GM23338 (cell line): ENCODE data around the gene EGR2. TPM values are rescaled to one million over a fixed set of nuclear protein-coding genes. Genes with fewer than 3 reads are reported as not detected.

Source experiments
- ATAC-seq: fragments of 200-7000 bp; cut with Tn5 transposase; 3 replicates; pipeline ENCODE4 v1.9.1; 2020
- DNase-seq: peaks from one replicate; pipeline ENCODE4 v3.0.0-alpha.2; 2015; ENCODE audit warnings: low spot score
- H2AFZ ChIP-seq: fragments of 200-600 bp; sonication (generic); 2 replicates; pipeline ENCODE4 v1.8.0; 2016; ENCODE audit warnings: antibody characterized with exemption, mild to moderate bottlenecking, moderate library complexity
- H3F3A ChIP-seq: fragments of 200-600 bp; sonication (generic); replicated peaks from 2 replicates; pipeline ENCODE4 v1.8.0; 2017; ENCODE audit warnings: antibody characterized with exemption, mixed run types, low read depth
- H3K27ac ChIP-seq: fragments of 200-600 bp; sonication (generic); 2 replicates; pipeline ENCODE4 v1.6.1; 2016; ENCODE audit warnings: low read depth
- H3K27me3 ChIP-seq: fragments of 200-600 bp; sonication (generic); 2 replicates; pipeline ENCODE4 v1.8.0; 2016; ENCODE audit warnings: mild to moderate bottlenecking, mixed run types, moderate library complexity; ENCODE audit not compliant: insufficient read depth
- H3K36me3 ChIP-seq: fragments of 200-600 bp; sonication (generic); 2 replicates; pipeline ENCODE4 v1.8.0; 2016; ENCODE audit warnings: mild to moderate bottlenecking; ENCODE audit not compliant: insufficient read depth
- H3K4me1 ChIP-seq: fragments of 200-600 bp; sonication (generic); 2 replicates; pipeline ENCODE4 v1.8.0; 2016; ENCODE audit warnings: mild to moderate bottlenecking, moderate library complexity; ENCODE audit not compliant: insufficient read depth
- H3K4me2 ChIP-seq: fragments of 200-600 bp; sonication (generic); 2 replicates; pipeline ENCODE4 v1.7.1; 2017; ENCODE audit warnings: mixed run types
- H3K4me3 ChIP-seq: fragments of 200-600 bp; sonication (generic); 2 replicates; pipeline ENCODE4 v1.6.1; 2016; ENCODE audit warnings: mixed run types
- H3K79me2 ChIP-seq: fragments of 200-600 bp; sonication (generic); replicated peaks from 2 replicates; pipeline ENCODE4 v1.8.0; 2017; ENCODE audit warnings: mild to moderate bottlenecking; ENCODE audit not compliant: insufficient read depth
- H3K9me2 ChIP-seq: fragments of 200-600 bp; sonication (generic); 2 replicates; pipeline ENCODE4 v1.8.0; 2017; ENCODE audit not compliant: insufficient read depth
- H4K20me1 ChIP-seq: fragments of 200-600 bp; sonication (generic); replicated peaks from 2 replicates; pipeline ENCODE4 v1.8.0; 2017; ENCODE audit warnings: mild to moderate bottlenecking; ENCODE audit not compliant: insufficient read depth
- H3K27ac Mint-ChIP-seq: 2 replicates; pipeline ENCODE4 v1.8.0; 2020; ENCODE audit warnings: inconsistent platforms, mild to moderate bottlenecking, moderate library complexity, mixed read lengths
- H3K27me3 Mint-ChIP-seq: 3 replicates; pipeline ENCODE4 v1.8.0; 2022; ENCODE audit warnings: low read depth, mild to moderate bottlenecking, moderate library complexity, mixed read lengths, inconsistent platforms; ENCODE audit not compliant: insufficient read depth, poor library complexity
- H3K36me3 Mint-ChIP-seq: 3 replicates; pipeline ENCODE4 v1.8.0; 2021; ENCODE audit warnings: low read depth, mild to moderate bottlenecking, inconsistent platforms, moderate library complexity, mixed read lengths
- H3K4me1 Mint-ChIP-seq: 3 replicates; pipeline ENCODE4 v1.8.0; 2020; ENCODE audit warnings: mild to moderate bottlenecking, inconsistent platforms, mixed read lengths
- H3K4me3 Mint-ChIP-seq: 3 replicates; pipeline ENCODE4 v1.8.0; 2021; ENCODE audit warnings: moderate library complexity, mild to moderate bottlenecking, inconsistent platforms, mixed read lengths
- H3K9me3 Mint-ChIP-seq: 3 replicates; pipeline ENCODE4 v1.8.0; 2020; ENCODE audit warnings: moderate library complexity, mild to moderate bottlenecking, inconsistent platforms, mixed read lengths
- CTCF ChIP-seq, 2 experiments: fragments of 200-600 bp in 1 of 2; sonication (generic) in 1 of 2; conservative IDR thresholded peaks; 2 replicates each; pipeline versions ENCODE4 v1.5.1 to v1.6.1; 2016 to 2017; ENCODE audit warnings: antibody characterized with exemption in 2 of 2, low read depth in 2 of 2, mild to moderate bottlenecking in 2 of 2, moderate library complexity in 1 of 2
- ETS1 ChIP-seq: IDR thresholded peaks from 2 replicates; pipeline ENCODE4 v1.6.1; 2016; ENCODE audit warnings: antibody characterized with exemption
- EZH2 ChIP-seq: fragments of 200-600 bp; sonication (generic); IDR thresholded peaks from one replicate; pipeline ENCODE4 v1.8.0; 2017; ENCODE audit warnings: antibody characterized with exemption, mild to moderate bottlenecking, low read depth; ENCODE audit not compliant: unreplicated experiment
- EZH2phosphoT487 ChIP-seq: fragments of 200-600 bp; sonication (generic); IDR thresholded peaks from one replicate; pipeline ENCODE4 v1.8.1; 2018; ENCODE audit warnings: antibody characterized with exemption; ENCODE audit not compliant: unreplicated experiment
- JUNB ChIP-seq: IDR thresholded peaks from one replicate; pipeline ENCODE4 v1.6.1; 2016; ENCODE audit warnings: antibody characterized with exemption; ENCODE audit not compliant: unreplicated experiment
- NANOG ChIP-seq: IDR thresholded peaks from 2 replicates; pipeline ENCODE4 v1.6.1; 2016; ENCODE audit warnings: antibody characterized with exemption, borderline replicate concordance
- POLR2AphosphoS5 ChIP-seq: IDR thresholded peaks from 2 replicates; pipeline ENCODE4 v1.6.1; 2016; ENCODE audit warnings: antibody characterized with exemption, low read depth
- REST ChIP-seq: IDR thresholded peaks from one replicate; pipeline ENCODE4 v1.6.1; 2018; ENCODE audit warnings: antibody characterized with exemption; ENCODE audit not compliant: unreplicated experiment
- STAT1 ChIP-seq: IDR thresholded peaks from one replicate; pipeline ENCODE4 v1.6.1; 2016; ENCODE audit warnings: antibody characterized with exemption; ENCODE audit not compliant: unreplicated experiment
- ZNF114 ChIP-seq: fragments of 250-450 bp; sonication (Bioruptor Pico); IDR thresholded peaks from 2 replicates; pipeline ENCODE4 v1.5.0; 2020; ENCODE audit warnings: mild to moderate bottlenecking, moderate library complexity
- ZNF331 ChIP-seq: fragments of 250-450 bp; sonication (Bioruptor Pico); IDR thresholded peaks from 2 replicates; pipeline ENCODE4 v1.5.0; 2020; ENCODE audit warnings: low read depth, mild to moderate bottlenecking, moderate library complexity
- ZNF462 ChIP-seq: fragments of 250-450 bp; sonication (Bioruptor Pico); IDR thresholded peaks from 2 replicates; pipeline ENCODE4 v1.5.0; 2020; ENCODE audit warnings: mild to moderate bottlenecking, moderate library complexity
- polyA plus RNA-seq: library from polyadenylated mRNA; unstranded; fragments of >200 nt; fragmentation: Nextera tagmentation; extraction: Ambion mirVana; gene quantifications from 2 replicates; pipeline ENCODE4 v1.2.1, GENCODE V29; 2016
- total RNA-seq: library from RNA; depleted of rRNA; stranded (reverse); fragments of >200 nt; shearing (Covaris generic); gene quantifications from 2 replicates; pipeline ENCODE4 v1.2.3, GENCODE V29; 2014

EGR2 gene
- total and polyA plus RNA-seq, 2 experiments from 2014 or later, result 2.3 to 3.5 TPM

- no peak for TF ChIP-seq ZNF462 (CRISPR knock-in tag)
These were observed 36.5 kb downstream of the EGR2 start (continued) for GRCh38 chr10:62779487-62780248.

GRCh38 chr10:62778125-62778524 is 38.0 kb downstream of the EGR2 start:
- DNase-seq (no peak), ATAC-seq (no peak)
- Histone ChIP-seq H3K4me3 (no peak overlapping the region), H4K20me1 (no peaks in the 10 kb centered on the region), H2AFZ (no peak overlapping the region), H3K9me2 (0 out of 2 replicates have a peak, but pooled peaks cover 7% of the 10 kb centered on the region), H3F3A (no peaks in the 10 kb centered on the region), H3K36me3 (no peaks in the 10 kb centered on the region), H3K27ac (no peak overlapping the region), H3K4me1 (no peaks in the 10 kb centered on the region), H3K27me3 (no peaks in the 10 kb centered on the region), H3K79me2 (no peaks in the 10 kb centered on the region), H3K4me2 (no peak overlapping the region)
- no peaks in the 10 kb centered on the region for H3K36me3 Mint-ChIP-seq
- no peak overlapping the region for H3K27ac Mint-ChIP-seq
- H3K4me1 Mint-ChIP-seq, result no peaks in the 10 kb centered on the region
- no peak overlapping the region for H3K4me3 Mint-ChIP-seq
- peaks cover 1% of the 10 kb centered on the region for H3K27me3 Mint-ChIP-seq
- no peaks in the 10 kb centered on the region for H3K9me3 Mint-ChIP-seq
- TF ChIP-seq CTCF (conservative IDR thresholded peaks at IDR 0.05; ENCODE audit: low read depth in 2 of 2) (no peak), STAT1 (no peak), ZNF114 (no peak), EZH2phosphoT487 (no peak), ZNF331 (CRISPR knock-in tag) (no peak), REST (no peak), JUNB (no peak), NANOG (no peak), ETS1 (no peak), EZH2 (no peak), POLR2AphosphoS5 (no peak)
